GM18907 (cell line): ENCODE results near the gene SMTN.
"Not testable (repeated sequence)": the region's sequence is repeated elsewhere in the genome, so short reads cannot be mapped to it uniquely, and the experiment has no call there.

ENCODE experiments used
- ATAC-seq: cut with Tn5 transposase; IDR thresholded peaks from one replicate; pipeline ENCODE4 v1.9.1; 2021; ENCODE audit warnings: mild to moderate bottlenecking, moderate library complexity; ENCODE audit not compliant: unreplicated experiment

Gene SMTN

GRCh38 chr22:31069691-31070314, 11.3 kb upstream of the SMTN start:
- ATAC-seq: not testable (repeated sequence)

- ATAC-seq: not testable (repeated sequence)
Measured at GRCh38 chr22:31073125-31073524, 8.0 kb upstream of the SMTN start.

- not testable (repeated sequence) for ATAC-seq
Measured at GRCh38 chr22:31073545-31074145, 7.5 kb upstream of the SMTN start.

GRCh38 chr22:31075961-31076360, 5.2 kb upstream of the SMTN start:
- no peak for ATAC-seq

- no peak for ATAC-seq
Measured at GRCh38 chr22:31077681-31078080, 3.4 kb upstream of the SMTN start.

GRCh38 chr22:31078389-31078788, 2.7 kb upstream of the SMTN start:
- not testable (repeated sequence) for ATAC-seq

GRCh38 chr22:31079095-31079642, 1.9 kb upstream of the SMTN start:
- no peak for ATAC-seq

GRCh38 chr22:31080164-31080847, 812 bp upstream of the SMTN start:
- no peak for ATAC-seq

- no peak for ATAC-seq
Measured at GRCh38 chr22:31081963-31082605, 966 bp downstream of the SMTN start.

GRCh38 chr22:31082606-31083376, 1.7 kb downstream of the SMTN start:
- no peak for ATAC-seq

GRCh38 chr22:31083377-31083768, 2.3 kb downstream of the SMTN start:
- ATAC-seq: no peak

GRCh38 chr22:31083923-31084810, 3.0 kb downstream of the SMTN start:
- peak; percentile 12 for ATAC-seq

- ATAC-seq: peak; percentile 75
Measured at GRCh38 chr22:31084811-31085492, 3.8 kb downstream of the SMTN start.

GRCh38 chr22:31085493-31085824, 4.3 kb downstream of the SMTN start:
- no peak for ATAC-seq

- ATAC-seq: no peak
Measured at GRCh38 chr22:31085928-31086327, 4.8 kb downstream of the SMTN start.

- no peak for ATAC-seq
Measured at GRCh38 chr22:31086703-31087330, 5.7 kb downstream of the SMTN start.

GRCh38 chr22:31087744-31088215, 6.7 kb downstream of the SMTN start:
- ATAC-seq: no peak

- no peak for ATAC-seq
Measured at GRCh38 chr22:31088233-31088986, 7.3 kb downstream of the SMTN start.
